ENCODE measurements around the gene LETM1. TPM values are rescaled to one million over a fixed set of nuclear protein-coding genes. Genes with fewer than 3 reads are reported as not detected.

Gene LETM1
- total and polyA plus RNA-seq, 2 experiments from 2014 or later, result 29.4 to 46.0 TPM

- no peak for DNase-seq (ENCODE audit: low spot score)
- Histone ChIP-seq H3K4me2 (no peak overlapping the region), H3K9me3 (ENCODE audit: low read depth) (no peaks in the 10 kb centered on the region), H4K20me1 (ENCODE audit: insufficient read depth, poor library complexity, severe bottlenecking) (no peaks in the 10 kb centered on the region), H3K79me2 (no peaks in the 10 kb centered on the region), H3K9me2 (replicated peaks; ENCODE audit: insufficient read depth) (no peaks in the 10 kb centered on the region), H3K4me3 (no peak overlapping the region), H2AFZ (no peak overlapping the region), H3K27me3 (no peaks in the 10 kb centered on the region), H3K4me1 (ENCODE audit: insufficient read depth) (no peaks in the 10 kb centered on the region), H3K36me3 (replicated peaks; ENCODE audit: insufficient read depth, low read depth) (no peaks in the 10 kb centered on the region), H3K27ac (no peak overlapping the region)
- no peak for TF ChIP-seq EZH2 (IDR thresholded peaks at IDR 0.05; ENCODE audit: borderline replicate concordance)
- no peak for TF ChIP-seq EZH2phosphoT487 (IDR thresholded peaks at IDR 0.05; ENCODE audit: low read depth, severe bottlenecking, unreplicated experiment)
- no peak for TF ChIP-seq CTCF (IDR thresholded peaks at IDR 0.05; ENCODE audit: poor library complexity)
- WGBS (ENCODE audit: low lambda C conversion rate, missing lambda C conversion rate), result 92% methylated on average over 24 of the region's 25 CpGs
These were observed 39.7 kb downstream of the LETM1 start for GRCh38 chr4:1815997-1816860.

DNA sequence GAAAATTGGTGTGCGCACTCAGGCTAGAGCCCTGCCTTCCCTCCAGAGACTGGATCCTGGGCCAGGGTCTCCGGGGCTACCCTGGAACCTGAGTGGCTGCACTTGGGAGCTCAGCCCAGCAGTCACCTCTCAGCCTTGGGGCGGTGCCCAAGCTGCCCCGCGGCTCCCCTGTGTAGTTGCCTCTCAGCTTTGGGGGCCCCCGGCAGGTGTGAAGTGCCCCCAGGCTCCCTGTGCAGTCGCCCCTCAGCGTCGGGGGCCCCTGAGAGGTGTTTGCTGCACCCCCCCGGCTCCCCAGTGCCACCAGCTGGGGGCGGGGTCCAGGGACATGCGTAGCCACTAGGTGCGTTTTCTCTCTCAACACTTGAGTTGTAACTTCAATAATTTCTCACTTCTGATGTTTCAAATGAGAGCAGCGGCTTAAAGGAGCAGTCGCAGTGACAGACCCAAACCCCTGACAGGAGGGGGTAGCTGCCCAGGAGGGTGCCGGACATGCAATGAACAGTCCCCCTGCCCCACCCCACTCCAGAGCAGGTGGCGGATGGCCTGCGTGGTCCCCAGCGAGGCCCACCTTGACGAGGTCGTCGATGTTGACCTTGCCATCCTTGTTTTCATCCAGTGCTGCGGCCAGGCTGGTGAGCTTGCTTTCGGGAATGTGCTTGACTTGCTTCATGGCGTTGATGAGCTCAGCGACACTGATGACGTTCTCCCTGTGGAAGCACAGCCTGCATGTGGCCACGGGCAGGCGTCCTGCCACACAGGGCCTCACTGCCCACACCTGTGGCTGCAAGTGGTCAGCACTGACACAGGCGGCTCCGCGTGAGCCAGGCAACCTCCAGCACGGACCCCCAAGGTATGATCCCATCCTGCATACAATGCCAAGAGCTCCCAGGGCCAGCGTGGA is 40.6 kb downstream of the LETM1 start:
- Histone ChIP-seq H3K36me3 (replicated peaks; ENCODE audit: insufficient read depth, low read depth) (no peaks in the 10 kb centered on the region), H3K9me3 (ENCODE audit: low read depth) (no peaks in the 10 kb centered on the region), H4K20me1 (ENCODE audit: insufficient read depth, poor library complexity, severe bottlenecking) (no peaks in the 10 kb centered on the region), H3K79me2 (no peaks in the 10 kb centered on the region), H3K4me1 (ENCODE audit: insufficient read depth) (no peaks in the 10 kb centered on the region), H3K4me3 (no peak overlapping the region), H3K4me2 (no peak overlapping the region), H3K27me3 (no peaks in the 10 kb centered on the region), H2AFZ (no peak overlapping the region), H3K9me2 (replicated peaks; ENCODE audit: insufficient read depth) (no peaks in the 10 kb centered on the region), H3K27ac (no peak overlapping the region)
- no peak for DNase-seq (ENCODE audit: low spot score)
- 96% methylated on average over 34 of the region's 34 CpGs for WGBS (ENCODE audit: low lambda C conversion rate, missing lambda C conversion rate)
- TF ChIP-seq CTCF (IDR thresholded peaks at IDR 0.05; ENCODE audit: poor library complexity) (no peak), EZH2phosphoT487 (IDR thresholded peaks at IDR 0.05; ENCODE audit: low read depth, severe bottlenecking, unreplicated experiment) (no peak), EZH2 (IDR thresholded peaks at IDR 0.05; ENCODE audit: borderline replicate concordance) (no peak)

GRCh38 chr4:1814453-1814852 is 41.5 kb downstream of the LETM1 start:
- no peak for TF ChIP-seq CTCF (IDR thresholded peaks at IDR 0.05; ENCODE audit: poor library complexity)
- no peak for TF ChIP-seq EZH2phosphoT487 (IDR thresholded peaks at IDR 0.05; ENCODE audit: low read depth, severe bottlenecking, unreplicated experiment)
- no peak for TF ChIP-seq EZH2 (IDR thresholded peaks at IDR 0.05; ENCODE audit: borderline replicate concordance)
- no peaks in the 10 kb centered on the region for H4K20me1 ChIP-seq (ENCODE audit: insufficient read depth, poor library complexity, severe bottlenecking)
- WGBS (ENCODE audit: low lambda C conversion rate, missing lambda C conversion rate), result 95% methylated on average over 8 of the region's 8 CpGs

More at GRCh38 chr4:1814453-1814852, 41.5 kb downstream of the LETM1 start:
- no peak overlapping the region for H2AFZ ChIP-seq
- H3K27ac ChIP-seq, result no peak overlapping the region
- no peaks in the 10 kb centered on the region for H3K79me2 ChIP-seq
- no peaks in the 10 kb centered on the region for H3K27me3 ChIP-seq
- H3K4me1 ChIP-seq (ENCODE audit: insufficient read depth), result no peaks in the 10 kb centered on the region
- no peaks in the 10 kb centered on the region for H3K9me2 ChIP-seq (replicated peaks; ENCODE audit: insufficient read depth)
- H3K36me3 ChIP-seq (replicated peaks; ENCODE audit: insufficient read depth, low read depth), result no peaks in the 10 kb centered on the region
- H3K9me3 ChIP-seq (ENCODE audit: low read depth), result no peaks in the 10 kb centered on the region
- H3K4me2 ChIP-seq, result no peak overlapping the region
- H3K4me3 ChIP-seq, result no peak overlapping the region
- no peak for DNase-seq (ENCODE audit: low spot score)
